Suprapubic skin (tissue), 4 donors: ENCODE measurements around the gene CSF3. TPM values are rescaled to one million over a fixed set of nuclear protein-coding genes. Genes with fewer than 3 reads are reported as not detected.

ENCODE experiments used
- DNase-seq, 2 donors: peaks; one replicate each; pipeline ENCODE4 v3.0.0-alpha.2; 2019; ENCODE audit warnings: low spot score in 2 of 2
- H3K27ac ChIP-seq: fragments of 200-600 bp; sonication (generic); one replicate; pipeline ENCODE4 v1.5.1; 2019
- H3K27me3 ChIP-seq: fragments of 200-600 bp; sonication (generic); one replicate; pipeline ENCODE4 v1.5.1; 2019
- H3K36me3 ChIP-seq: fragments of 200-600 bp; sonication (generic); one replicate; pipeline ENCODE4 v1.5.1; 2019
- H3K4me1 ChIP-seq: fragments of 200-600 bp; sonication (generic); one replicate; pipeline ENCODE4 v1.5.1; 2019
- H3K4me3 ChIP-seq: fragments of 200-600 bp; sonication (generic); one replicate; pipeline ENCODE4 v1.5.1; 2019; ENCODE audit warnings: mild to moderate bottlenecking
- H3K9me3 ChIP-seq: fragments of 200-600 bp; sonication (generic); one replicate; pipeline ENCODE4 v1.5.1; 2019
- CTCF ChIP-seq, 2 donors: fragments of 200-600 bp in 1 of 2; fragments of 450-650 bp in 1 of 2; sonication (generic) in 1 of 2; IDR thresholded peaks; one replicate each; pipeline ENCODE4 v1.5.1; 2016 to 2019; ENCODE audit warnings: antibody characterized with exemption in 2 of 2, mild to moderate bottlenecking in 1 of 2, moderate library complexity in 1 of 2
- EP300 ChIP-seq: sonication (generic); formaldehyde crosslinking; IDR thresholded peaks from one replicate; pipeline ENCODE4 v1.6.1; 2017; ENCODE audit warnings: antibody characterized with exemption
- POLR2A ChIP-seq, 2 donors: fragments of 450-650 bp; IDR thresholded peaks; one replicate each; pipeline ENCODE4 v1.6.1; 2017; ENCODE audit warnings: antibody characterized with exemption in 2 of 2, mild to moderate bottlenecking in 2 of 2, moderate library complexity in 2 of 2
- POLR2AphosphoS5 ChIP-seq, 3 donors: sonication (generic); formaldehyde crosslinking; IDR thresholded peaks; one replicate each; pipeline ENCODE4 v1.6.1; 2017; ENCODE audit warnings: antibody characterized with exemption in 3 of 3
- WGBS: methylation state at CpG from one replicate; pipeline ENCODE4 v1.1.5; 2018; 5-methylcytosine and 5-hydroxymethylcytosine counted together
- total RNA-seq, 4 donors: library from RNA; depleted of rRNA; stranded (reverse); fragments of >200 nt; gene quantifications; one replicate each; pipeline ENCODE4 v1.1.0, GENCODE V29; 2016

Gene CSF3
- total RNA-seq, 4 donors from 2014 or later: 5.0 TPM; not detected in 3

- Histone ChIP-seq H3K36me3 (peaks cover 31% of the 10 kb centered on the region), H3K4me3 (peak overlapping the region; percentile 98), H3K4me1 (peaks cover 38% of the 10 kb centered on the region), H3K27ac (no peak overlapping the region), H3K9me3 (no peaks in the 10 kb centered on the region), H3K27me3 (no peaks in the 10 kb centered on the region)
- no peak for DNase-seq
- TF ChIP-seq EP300 (no peak), CTCF (IDR thresholded peaks at IDR 0.05) (no peak), POLR2A (IDR thresholded peaks at IDR 0.05) (no peak), POLR2AphosphoS5 (IDR thresholded peaks at IDR 0.05) (no peak)
- 20% methylated on average over 7 of the region's 7 CpGs for WGBS
Measured at GRCh38 chr17:39981766-39982375, 33.4 kb upstream of the CSF3 start.

GRCh38 chr17:39988206-39988810 lies 26.9 kb upstream of the CSF3 start:
- H3K27me3 ChIP-seq: no peaks in the 10 kb centered on the region
- H3K36me3 ChIP-seq: peaks cover 95% of the 10 kb centered on the region
- H3K27ac ChIP-seq: no peak overlapping the region
- WGBS: 92% methylated on average over 11 of the region's 11 CpGs
- TF ChIP-seq POLR2A (IDR thresholded peaks at IDR 0.05) (no peak), CTCF (IDR thresholded peaks at IDR 0.05) (no peak), EP300 (no peak), POLR2AphosphoS5 (IDR thresholded peaks at IDR 0.05) (no peak)
- no peak overlapping the region for H3K4me3 ChIP-seq
- no peaks in the 10 kb centered on the region for H3K9me3 ChIP-seq
- DNase-seq: no peak
- H3K4me1 ChIP-seq: peaks cover 4% of the 10 kb centered on the region

- no peak overlapping the region for H3K27ac ChIP-seq
- no peak overlapping the region for H3K4me3 ChIP-seq
- DNase-seq: no peak
- H3K9me3 ChIP-seq: no peaks in the 10 kb centered on the region
- H3K36me3 ChIP-seq: peaks cover 90% of the 10 kb centered on the region
- TF ChIP-seq CTCF (IDR thresholded peaks at IDR 0.05) (no peak), POLR2A (IDR thresholded peaks at IDR 0.05) (no peak), EP300 (no peak), POLR2AphosphoS5 (IDR thresholded peaks at IDR 0.05) (no peak)
- WGBS: 93% methylated on average over 11 of the region's 11 CpGs
- peaks cover 7% of the 10 kb centered on the region for H3K4me1 ChIP-seq
- H3K27me3 ChIP-seq: no peaks in the 10 kb centered on the region
Measured at GRCh38 chr17:39994448-39994847, 20.8 kb upstream of the CSF3 start.

- WGBS: 64% methylated on average over 4 of the region's 6 CpGs
- no peaks in the 10 kb centered on the region for H3K9me3 ChIP-seq
- no peak for TF ChIP-seq POLR2A (IDR thresholded peaks at IDR 0.05)
- no peak for TF ChIP-seq CTCF (IDR thresholded peaks at IDR 0.05)
- no peak for TF ChIP-seq EP300
- TF ChIP-seq POLR2AphosphoS5 (IDR thresholded peaks at IDR 0.05): no peak
- H3K27me3 ChIP-seq: no peaks in the 10 kb centered on the region
- H3K36me3 ChIP-seq: peaks cover 80% of the 10 kb centered on the region
- no peak overlapping the region for H3K4me3 ChIP-seq
- no peak overlapping the region for H3K27ac ChIP-seq
- DNase-seq: no peak
- H3K4me1 ChIP-seq: peaks cover 7% of the 10 kb centered on the region
Measured at GRCh38 chr17:39995438-39995837, 19.8 kb upstream of the CSF3 start.

- TF ChIP-seq CTCF (IDR thresholded peaks at IDR 0.05) (no peak), EP300 (no peak), POLR2AphosphoS5 (IDR thresholded peaks at IDR 0.05) (no peak), POLR2A (IDR thresholded peaks at IDR 0.05) (no peak)
- Histone ChIP-seq H3K4me3 (no peak overlapping the region), H3K27me3 (no peaks in the 10 kb centered on the region), H3K36me3 (peaks cover 73% of the 10 kb centered on the region), H3K27ac (no peak overlapping the region), H3K4me1 (peaks cover 7% of the 10 kb centered on the region), H3K9me3 (no peaks in the 10 kb centered on the region)
- WGBS: 75% methylated on average over 8 of the region's 8 CpGs
- no peak for DNase-seq
Measured at GRCh38 chr17:39996162-39996561, 19.1 kb upstream of the CSF3 start.
